ENCODE measurements around the gene HRH4. TPM values are rescaled to one million over a fixed set of nuclear protein-coding genes. Genes with fewer than 3 reads are reported as not detected.

The HRH4 gene
- total and polyA plus RNA-seq, 2 of the 13 experiments (the other 11 are each of a cell fraction or from before 2014, with no cell fraction given): not detected

DNA sequence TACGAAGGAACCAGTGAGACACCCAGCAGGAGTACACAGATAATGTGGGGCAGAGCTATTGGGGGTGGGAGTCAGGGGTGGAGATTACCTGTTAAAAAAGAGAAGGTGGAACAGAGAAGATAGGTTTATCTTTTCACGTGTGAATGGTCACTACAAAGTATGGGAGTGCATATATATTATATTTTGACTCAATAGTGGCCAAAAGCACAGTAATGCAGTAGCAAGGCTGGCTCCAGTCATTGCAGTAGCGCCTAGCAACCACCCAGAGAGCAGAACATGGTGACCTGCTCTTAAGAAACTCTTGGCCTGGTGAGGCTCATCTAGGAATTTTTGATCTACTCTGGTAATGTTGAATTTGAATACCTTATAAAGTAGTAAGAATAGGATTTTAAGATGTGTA lies 33.0 kb upstream of the HRH4 start:
- ATAC-seq: no peak
- POLR2A ChIA-PET: no interaction called here

DNA sequence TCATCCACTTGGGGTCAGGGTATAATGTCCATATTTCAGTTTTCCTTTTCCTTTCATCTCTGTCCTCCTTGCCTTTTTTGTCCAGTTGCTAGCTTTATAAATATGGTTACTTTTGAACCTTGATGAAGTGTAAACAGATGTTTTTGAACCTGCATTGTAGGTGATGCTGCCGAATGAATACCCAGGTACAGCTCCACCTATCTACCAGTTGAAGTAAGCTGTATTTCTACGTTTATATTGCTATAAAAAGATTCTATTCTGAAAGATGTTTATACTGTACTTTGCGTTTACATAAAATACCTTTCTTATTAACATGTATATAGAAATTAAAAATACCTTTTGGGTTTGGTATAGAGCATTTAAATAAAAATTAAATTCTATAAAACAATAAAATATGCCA lies 31.7 kb upstream of the HRH4 start:
- Histone ChIP-seq H3K79me2 (ENCODE audit: insufficient read depth, low read length) (no peaks in the 10 kb centered on the region), H3K27ac (ENCODE audit: extremely low read length, insufficient read depth, low read length) (no peak overlapping the region), H3K36me3 (replicated peaks in 1 of 2; ENCODE audit: control insufficient read depth in 1 of 2, insufficient read depth in 2 of 2, low read length in 2 of 2) (no peaks in the 10 kb centered on the region), H3K9ac (ENCODE audit: insufficient read depth, low read depth, low read length) (no peak overlapping the region), H3K27me3 (ENCODE audit: control insufficient read depth in 1 of 2, insufficient read depth in 2 of 2, low read length in 2 of 2) (no peaks in the 10 kb centered on the region; a peak in 1 of 5 replicates), H2AFZ (ENCODE audit: low read length) (no peak overlapping the region), H3K4me3 (replicated peaks in 1 of 3; ENCODE audit: insufficient read depth in 1 of 3, low read depth in 2 of 3, low read length in 3 of 3) (no peak overlapping the region), H3K4me1 (ENCODE audit: insufficient read depth, low read length) (peaks cover 10% of the 10 kb centered on the region; the same call in 1 of the 2 replicates), H4K20me1 (ENCODE audit: insufficient read depth, low read length) (no peaks in the 10 kb centered on the region), H3K4me2 (ENCODE audit: low read depth, low read length) (no peak overlapping the region), H3K9me3 (ENCODE audit: low read length) (peaks cover 8% of the 10 kb centered on the region; the same call in 1 of the 2 replicates)
- DNase-seq (ENCODE audit: low spot score) (no peak), FAIRE-seq (no peak), ATAC-seq (no peak)
- intact Hi-C loops (cut with micrococcal nuclease; ENCODE audit: unreplicated experiment) (no loop called here), in situ Hi-C loops (cut with HindIII; ENCODE audit: extremely low pct_ligation_motif_present, low pct_unique_long_range_greater_than_20kb) (no loop called here)
- 42% methylated on average over 3 of the region's 3 CpGs for WGBS (ENCODE audit: low lambda C conversion rate)
- CTCF ChIA-PET (ENCODE audit: low intra/inter-chr PET ratio, low total read pairs): no interaction called here
- BruUV-seq (replicated peaks): no TSS peak
- POLR2A ChIA-PET: no interaction called here
- TF ChIP-seq ZNF160 (CRISPR knock-in tag; IDR thresholded peaks at IDR 0.05): no peak
- no peak for TF ChIP-seq MTA1 (CRISPR knock-in tag; IDR thresholded peaks at IDR 0.05; ENCODE audit: borderline replicate concordance)
- no peak for TF ChIP-seq ETV5 (CRISPR knock-in tag; IDR thresholded peaks at IDR 0.05; ENCODE audit: borderline replicate concordance)
- TF ChIP-seq MIER2 (CRISPR knock-in tag; IDR thresholded peaks at IDR 0.05): no peak
- no peak for TF ChIP-seq THAP7 (CRISPR knock-in tag; IDR thresholded peaks at IDR 0.05)
- TF ChIP-seq PHF8 (CRISPR knock-in tag; IDR thresholded peaks at IDR 0.05): no peak
- no peak for TF ChIP-seq POLR2G (IDR thresholded peaks at IDR 0.05; ENCODE audit: low read depth, low read length)
- TF ChIP-seq TBX3 (IDR thresholded peaks at IDR 0.05; ENCODE audit: borderline replicate concordance): no peak

More for the DNA sequence above, 33.0 kb upstream of the HRH4 start:
- no peaks in the 10 kb centered on the region for H3K36me3 ChIP-seq (replicated peaks in 1 of 2; ENCODE audit: control insufficient read depth in 1 of 2, insufficient read depth in 2 of 2, low read length in 2 of 2)
- H3K27me3 ChIP-seq (ENCODE audit: control insufficient read depth in 1 of 2, insufficient read depth in 2 of 2, low read length in 2 of 2): no peaks in the 10 kb centered on the region; a peak in 1 of 5 replicates
- in situ Hi-C loops (cut with HindIII; ENCODE audit: extremely low pct_ligation_motif_present, low pct_unique_long_range_greater_than_20kb): no loop called here
- H4K20me1 ChIP-seq (ENCODE audit: insufficient read depth, low read length): no peaks in the 10 kb centered on the region
- BruUV-seq (replicated peaks): no TSS peak
- peak overlapping the region in 1 of 3 experiments; percentile 34; a peak in 2 of 6 replicates for H3K4me3 ChIP-seq (replicated peaks in 1 of 3; ENCODE audit: insufficient read depth in 1 of 3, low read depth in 2 of 3, low read length in 3 of 3)
- no peak overlapping the region for H2AFZ ChIP-seq (ENCODE audit: low read length)
- FAIRE-seq (no peak), DNase-seq (ENCODE audit: low spot score) (no peak)
- H3K9ac ChIP-seq (ENCODE audit: insufficient read depth, low read depth, low read length): no peak overlapping the region
- intact Hi-C loops (cut with micrococcal nuclease; ENCODE audit: unreplicated experiment): no loop called here
- TF ChIP-seq ERF (CRISPR knock-in tag; IDR thresholded peaks at IDR 0.05) (no peak), TEF (CRISPR knock-in tag; IDR thresholded peaks at IDR 0.05) (no peak), REXO4 (CRISPR knock-in tag; IDR thresholded peaks at IDR 0.05; ENCODE audit: borderline replicate concordance) (no peak), JUND (CRISPR knock-in tag; IDR thresholded peaks at IDR 0.05) (no peak), ATM (IDR thresholded peaks at IDR 0.05; ENCODE audit: borderline replicate concordance) (no peak), ZBTB7A (CRISPR knock-in tag; IDR thresholded peaks at IDR 0.05) (no peak), ZNF577 (CRISPR knock-in tag; IDR thresholded peaks at IDR 0.05; ENCODE audit: borderline replicate concordance, low read depth) (no peak)
- TF ChIP-seq, protein P1, sequence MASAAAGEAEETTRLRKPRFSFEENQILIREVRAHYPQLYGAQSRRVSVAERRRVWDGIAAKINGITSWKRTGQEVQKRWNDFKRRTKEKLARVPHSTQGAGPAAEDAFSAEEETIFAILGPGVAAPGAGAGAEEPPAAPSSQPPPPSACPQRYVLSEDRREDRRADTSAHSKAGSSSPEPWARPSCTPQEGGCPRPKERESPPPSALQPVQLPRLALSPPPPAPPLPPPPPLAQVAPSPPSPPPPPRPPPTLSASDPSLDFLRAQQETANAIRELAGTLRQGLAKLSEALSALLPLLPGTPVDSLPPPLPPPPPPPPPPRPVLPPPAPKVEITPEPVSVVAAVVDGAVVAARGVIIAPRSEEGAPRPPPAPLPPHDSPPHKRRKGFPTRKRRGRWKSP (CRISPR knock-in tag; IDR thresholded peaks at IDR 0.05): no peak
- H3K4me2 ChIP-seq (ENCODE audit: low read depth, low read length): peak overlapping the region; percentile 67
- CTCF ChIA-PET (ENCODE audit: low intra/inter-chr PET ratio, low total read pairs): no interaction called here
- 63% methylated on average over 3 of the region's 3 CpGs for WGBS (ENCODE audit: low lambda C conversion rate)
- peaks cover 10% of the 10 kb centered on the region; the same call in 1 of the 2 replicates for H3K4me1 ChIP-seq (ENCODE audit: insufficient read depth, low read length)
- H3K9me3 ChIP-seq (ENCODE audit: low read length): peaks cover 8% of the 10 kb centered on the region; the same call in 1 of the 2 replicates
- no peak overlapping the region for H3K27ac ChIP-seq (ENCODE audit: extremely low read length, insufficient read depth, low read length)
- no peaks in the 10 kb centered on the region for H3K79me2 ChIP-seq (ENCODE audit: insufficient read depth, low read length)
